GM18868 (cell line): ENCODE measurements around the gene OSBPL5.

ENCODE experiments used
- ATAC-seq: cut with Tn5 transposase; IDR thresholded peaks from one replicate; pipeline ENCODE4 v1.9.1; 2021; ENCODE audit warnings: mild to moderate bottlenecking, moderate library complexity; ENCODE audit not compliant: unreplicated experiment

OSBPL5 gene

DNA sequence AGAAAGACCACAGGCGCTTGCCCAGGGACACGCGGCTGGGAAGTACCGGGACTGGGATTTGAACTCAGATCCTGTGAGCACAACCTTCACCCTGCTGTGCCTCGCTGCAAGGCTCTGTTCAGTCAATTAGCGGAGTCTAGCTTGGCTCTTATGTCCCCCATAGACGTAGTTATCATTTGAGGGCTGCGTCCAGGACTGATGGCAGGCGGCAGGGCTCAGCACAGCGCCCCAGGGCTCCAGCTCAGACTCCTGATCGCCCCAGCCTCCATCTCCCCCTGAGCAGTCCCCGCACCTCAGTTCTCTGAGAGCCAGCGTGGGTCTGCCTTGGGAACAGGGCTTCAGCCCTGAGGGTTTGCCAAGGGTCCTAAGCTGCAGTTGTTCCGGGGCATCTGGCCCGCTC is 33.7 kb upstream of the OSBPL5 start:
- no peak for ATAC-seq

DNA sequence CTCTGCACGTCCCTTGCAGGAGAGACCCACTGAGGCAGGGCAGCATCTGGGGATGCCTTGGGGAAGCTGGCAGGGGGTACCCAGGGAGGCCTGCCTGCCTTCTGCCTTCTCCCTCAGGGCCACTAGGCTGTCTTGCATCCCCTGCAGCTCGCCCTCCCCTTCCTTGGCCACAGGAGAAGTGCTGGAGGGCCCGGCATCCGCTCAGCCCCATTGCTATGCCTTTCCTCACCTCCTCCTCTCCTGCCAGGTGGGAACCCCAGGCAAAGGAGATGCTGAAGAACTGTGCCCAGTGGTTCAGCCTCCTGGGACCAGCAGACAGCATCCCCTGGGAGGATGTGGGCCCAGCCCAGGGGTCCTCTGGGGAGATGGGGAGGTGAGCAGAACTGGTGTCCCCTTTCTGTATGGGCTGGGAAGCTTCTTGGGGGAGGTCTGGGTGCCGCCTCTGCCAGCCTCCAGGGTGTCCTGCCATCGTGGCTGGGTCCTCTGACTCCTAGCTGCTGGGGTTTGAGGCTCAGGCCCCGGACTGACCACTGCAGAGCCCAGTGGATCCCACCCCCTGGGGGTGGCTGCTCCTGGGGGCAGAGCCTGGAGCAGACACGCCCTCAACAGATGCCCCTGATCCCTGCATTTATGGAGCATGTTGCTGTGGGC is 32.9 kb upstream of the OSBPL5 start:
- ATAC-seq: no peak

DNA sequence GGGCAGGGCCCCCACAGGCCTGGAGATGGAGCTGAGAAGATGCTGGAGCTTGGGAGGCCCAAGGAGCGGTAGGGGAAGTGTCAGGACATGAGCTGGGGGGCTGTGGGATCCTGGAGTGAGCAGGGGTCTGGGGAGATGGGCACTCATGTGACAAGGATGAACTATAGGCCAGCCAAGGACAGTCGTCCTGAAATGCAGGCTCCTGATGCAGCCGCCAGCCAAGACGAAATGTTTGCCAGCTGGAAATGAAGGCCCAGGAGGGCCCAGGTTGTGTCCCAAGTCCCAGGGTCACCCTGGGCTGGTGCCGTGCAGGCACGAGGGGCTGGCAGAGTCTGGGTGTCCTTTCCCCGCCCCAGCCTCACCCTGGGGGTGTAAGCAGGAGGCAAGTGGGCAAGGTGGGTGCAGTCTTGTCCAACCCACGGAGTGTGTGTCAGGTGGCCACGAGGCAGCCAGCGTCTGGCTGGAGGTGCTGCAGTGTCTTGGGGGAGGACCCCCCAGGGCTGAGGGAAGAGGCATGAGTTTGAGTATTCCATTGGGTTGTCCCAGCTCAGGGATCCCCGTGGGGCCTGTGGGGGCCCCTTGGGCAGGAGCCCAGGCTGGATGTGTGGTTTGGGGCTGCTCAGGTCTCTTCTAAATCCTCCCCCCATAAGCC is 32.1 kb upstream of the OSBPL5 start:
- ATAC-seq: no peak

DNA sequence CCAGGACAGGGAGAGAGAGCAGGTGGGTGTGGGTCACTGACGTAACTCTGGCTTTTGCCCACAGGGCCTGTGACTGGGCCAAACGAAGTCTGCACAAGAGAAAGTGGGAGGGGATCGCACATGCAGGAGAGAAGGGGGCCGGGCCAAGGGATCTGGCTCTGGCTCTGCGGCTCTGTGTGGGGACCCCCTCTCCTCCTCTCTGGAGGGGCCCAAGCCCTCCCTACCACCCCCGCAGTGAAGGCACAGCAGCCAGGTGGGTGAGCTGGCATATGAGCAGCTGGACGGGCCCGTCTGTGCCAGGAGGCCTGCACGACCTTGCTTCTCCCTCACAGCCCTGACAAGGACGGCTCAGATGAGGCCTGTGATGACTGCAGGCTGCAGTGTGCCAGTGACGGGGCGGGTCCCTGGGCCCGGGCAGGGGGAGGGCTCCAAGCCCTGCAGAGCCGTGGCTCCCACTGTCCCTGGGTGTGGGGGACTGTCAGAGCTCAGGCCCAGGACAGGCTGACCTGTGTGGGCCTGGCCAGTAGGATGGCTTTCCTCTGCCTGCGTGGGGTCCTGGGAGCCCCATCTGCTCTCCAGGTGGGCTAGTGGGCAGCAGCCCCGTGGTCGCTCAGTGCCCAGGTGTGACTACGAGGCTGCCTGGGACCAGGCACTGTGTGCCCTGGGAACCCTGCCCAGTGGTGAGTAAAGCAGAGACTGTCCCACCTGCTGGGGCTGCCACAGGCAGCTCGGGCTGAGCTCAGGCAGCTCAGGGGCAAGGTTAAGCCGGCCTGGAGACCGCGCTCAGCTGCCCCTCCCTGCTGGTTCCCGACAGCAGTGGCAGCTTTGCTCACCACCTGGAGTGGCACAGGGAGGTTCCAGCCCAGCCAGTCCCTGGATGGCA is 31.3 kb upstream of the OSBPL5 start:
- ATAC-seq: no peak

DNA sequence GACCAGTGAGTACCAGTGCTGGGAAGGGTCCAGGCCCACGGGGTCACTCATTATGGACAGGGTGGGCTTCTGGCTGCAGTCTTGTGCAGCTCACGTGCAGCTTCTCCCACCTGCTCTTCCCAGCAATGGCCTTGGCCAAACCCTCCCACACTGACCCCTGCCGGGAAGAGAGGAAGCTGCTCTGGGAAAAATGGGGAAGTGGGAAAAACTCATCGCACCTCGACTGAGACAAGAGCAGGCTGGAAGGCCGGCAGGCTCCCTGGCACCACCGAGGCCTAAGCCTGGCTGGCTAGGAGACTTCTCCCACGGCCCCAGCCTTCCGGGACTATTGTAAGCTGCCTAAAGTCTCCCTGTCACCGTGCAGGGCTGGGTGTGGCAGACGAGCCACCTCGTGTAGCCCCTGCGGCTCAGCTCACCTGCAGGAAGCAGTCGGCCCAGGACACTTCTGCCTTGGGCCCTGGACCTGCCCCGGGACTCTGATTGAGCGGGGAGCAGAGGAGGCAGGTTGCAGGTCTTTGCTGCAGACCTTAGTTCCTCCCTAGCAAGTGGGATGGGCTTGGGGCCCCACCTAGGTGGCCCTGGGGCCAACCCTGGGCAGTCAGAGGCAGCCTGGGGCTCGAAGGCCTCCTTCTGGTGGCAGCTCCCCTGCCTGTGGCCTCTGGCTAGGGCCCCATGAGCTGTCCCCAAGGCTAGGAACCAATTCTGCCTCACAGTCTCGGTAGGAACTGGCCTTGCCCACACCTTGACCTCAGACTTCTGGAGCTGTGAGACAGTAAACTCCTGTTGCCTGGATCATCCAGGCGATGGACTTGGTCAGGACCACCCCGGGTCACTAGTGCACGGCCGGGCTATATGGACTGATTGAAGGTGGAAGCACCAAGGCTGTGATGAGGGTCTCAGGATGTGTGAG is 30.4 kb upstream of the OSBPL5 start:
- ATAC-seq: no peak

DNA sequence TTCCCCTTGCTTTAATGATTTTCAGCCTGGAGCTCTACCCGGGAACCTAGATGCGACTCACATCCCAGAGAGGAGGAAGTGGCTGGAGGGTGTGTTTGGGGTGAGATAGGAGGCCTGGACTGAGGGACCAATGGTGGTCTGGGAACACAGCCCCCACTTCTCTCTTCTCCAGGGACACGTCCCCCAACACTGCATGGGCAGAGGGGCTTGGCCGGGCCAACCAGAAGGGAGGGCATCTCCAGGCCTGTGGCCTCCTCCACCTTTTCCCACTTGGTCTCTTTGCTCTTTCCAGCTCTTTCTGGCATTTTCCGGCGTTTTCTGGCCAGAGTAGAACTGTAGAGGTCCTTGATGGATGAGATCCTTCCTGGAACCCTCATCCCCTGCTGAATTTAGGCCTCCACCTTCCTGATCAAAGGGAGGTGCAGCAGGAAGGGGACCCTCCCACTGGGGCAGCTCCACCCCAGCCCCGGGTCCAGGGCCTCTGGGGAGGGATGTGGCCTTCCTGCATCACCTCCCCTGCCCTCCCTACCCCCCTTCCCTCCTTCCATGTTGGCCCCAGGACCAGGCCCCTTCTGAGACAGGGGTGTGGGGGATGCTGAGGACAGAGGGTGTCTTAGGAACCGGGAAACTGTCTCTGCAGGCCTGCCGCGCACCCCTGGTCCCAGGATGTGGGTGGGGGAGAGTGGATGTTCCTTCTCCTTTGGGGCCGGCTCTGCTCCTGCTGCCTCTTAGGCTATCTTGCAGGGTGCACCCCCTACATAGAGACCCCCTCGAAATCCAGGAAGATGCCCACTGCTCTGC is 29.1 kb upstream of the OSBPL5 start:
- no peak for ATAC-seq

DNA sequence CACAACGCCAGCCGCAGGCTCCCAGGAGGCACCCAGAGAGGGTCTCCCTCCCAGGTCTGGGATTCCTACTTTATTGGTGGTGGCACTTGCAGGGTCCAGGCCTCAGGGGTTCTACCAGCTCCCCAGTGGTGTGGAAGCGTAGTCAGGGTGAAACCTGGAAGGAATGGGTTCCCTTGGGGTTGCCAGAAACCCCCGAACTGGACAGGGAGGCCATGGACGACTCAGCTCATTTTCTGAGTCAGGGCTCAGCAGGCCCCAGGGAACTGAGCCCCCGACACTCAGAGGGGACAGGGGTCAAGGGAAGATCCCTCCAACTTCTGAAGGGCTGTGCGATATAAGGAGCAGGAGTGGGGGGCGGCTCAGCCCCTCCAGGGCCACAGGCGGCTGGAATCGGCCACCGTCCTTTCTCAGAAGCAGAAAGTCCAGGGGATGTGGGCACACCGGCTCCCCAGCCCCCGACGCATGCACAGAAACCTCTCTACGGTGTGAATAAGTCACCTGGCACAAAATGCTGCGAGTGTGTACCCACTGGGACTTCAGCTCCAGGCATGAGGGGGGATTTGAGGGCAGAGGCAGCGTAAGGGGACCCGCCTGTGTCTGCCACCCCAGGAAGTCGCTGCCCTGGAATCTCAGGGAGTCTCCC is 28.4 kb upstream of the OSBPL5 start:
- ATAC-seq: no peak

DNA sequence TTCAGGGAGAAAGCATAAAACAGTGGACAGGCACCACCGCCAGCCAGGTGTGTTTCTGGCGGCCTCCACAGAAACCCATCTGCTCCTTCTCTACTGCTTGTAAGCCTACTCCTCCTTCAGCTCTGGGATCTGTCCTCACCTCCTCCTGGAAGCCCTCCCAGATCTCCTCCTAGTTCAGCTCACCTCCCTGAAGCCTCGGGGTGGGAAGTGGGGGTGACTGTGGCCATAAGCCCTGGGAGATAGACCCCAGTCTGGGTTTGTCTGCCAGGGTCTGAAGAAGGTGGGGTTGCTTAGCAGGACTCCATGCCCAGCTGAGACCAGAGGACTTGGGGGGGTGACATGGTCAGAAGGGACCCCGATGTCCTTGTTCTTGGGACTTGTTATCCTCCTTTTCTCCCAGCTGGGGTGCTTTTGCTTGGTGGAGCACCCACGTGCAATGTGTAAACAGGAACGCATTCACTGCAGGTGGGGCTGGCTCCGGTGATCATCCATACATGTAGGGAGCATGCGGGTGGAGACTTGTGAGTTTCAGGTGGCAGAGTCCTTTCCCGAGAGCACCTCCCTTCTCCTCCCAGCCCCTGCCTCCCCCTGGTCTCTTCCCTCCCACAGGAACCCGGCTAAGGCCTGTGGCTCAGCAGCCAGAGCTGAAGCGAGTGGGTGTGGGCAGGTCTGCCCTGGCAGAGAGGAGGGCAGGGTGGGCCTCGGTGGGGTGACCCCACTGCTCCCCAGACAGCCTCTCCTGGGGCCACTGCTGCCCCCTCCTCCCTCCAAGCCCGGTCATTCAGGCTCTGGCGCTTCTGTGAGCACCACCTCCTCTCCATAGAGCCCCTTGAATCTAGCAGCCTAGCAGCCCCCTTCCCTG is 27.6 kb upstream of the OSBPL5 start:
- no peak for ATAC-seq

DNA sequence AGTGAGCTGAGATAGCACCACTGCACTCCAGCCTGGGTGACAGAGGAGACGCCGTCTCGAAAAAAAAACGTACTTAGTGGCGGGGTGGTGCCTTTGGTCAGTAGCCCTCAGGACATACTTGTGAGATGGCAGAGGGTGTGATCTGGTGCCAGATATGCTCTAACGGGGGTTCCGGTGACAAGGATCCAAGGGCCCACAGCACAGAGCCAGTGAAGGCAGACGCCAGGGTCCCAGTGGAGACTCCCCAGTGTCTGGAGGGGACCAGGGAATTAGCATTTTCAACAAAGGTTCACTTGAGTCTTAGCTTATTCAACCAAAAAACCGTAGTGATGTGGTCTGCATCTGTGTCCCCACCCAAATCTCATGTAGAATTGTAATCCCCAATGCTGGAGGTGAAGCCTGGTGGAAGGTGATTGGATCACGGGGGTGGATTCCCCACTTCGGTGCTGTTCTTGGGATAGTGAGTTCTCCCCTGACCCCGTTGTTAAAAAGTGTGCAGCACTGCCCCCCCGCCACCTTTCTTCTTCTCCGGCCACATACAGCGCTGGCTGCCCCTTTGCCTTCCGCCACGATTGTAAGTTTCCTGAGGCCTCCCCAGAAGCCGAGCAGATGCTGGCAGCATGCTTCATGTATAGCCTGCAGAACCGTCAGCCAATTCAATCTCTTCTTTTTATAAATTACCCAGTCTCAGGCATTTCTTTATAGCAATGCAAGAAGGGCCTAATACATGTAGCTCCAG is 26.6 kb upstream of the OSBPL5 start:
- ATAC-seq: no peak

DNA sequence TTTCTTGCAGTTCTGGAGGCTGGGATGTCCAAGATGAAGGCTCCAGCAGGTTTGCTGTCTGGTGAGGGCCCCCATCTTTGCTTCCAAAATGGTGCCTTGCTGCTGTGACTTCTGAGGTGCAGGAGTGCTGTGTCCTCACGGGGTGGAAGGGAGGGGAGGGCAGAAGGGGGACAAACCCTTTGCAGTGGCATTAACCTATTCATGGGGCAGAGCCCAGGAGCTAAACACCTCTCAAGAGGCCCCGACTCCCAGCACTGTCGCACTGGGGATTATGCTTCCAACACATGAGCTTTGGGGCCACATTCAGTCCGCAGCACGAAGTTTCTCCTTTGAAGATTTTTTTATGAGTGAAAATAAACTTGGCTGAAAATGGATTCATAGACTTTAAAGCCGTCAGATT is 25.5 kb upstream of the OSBPL5 start:
- no peak for ATAC-seq

DNA sequence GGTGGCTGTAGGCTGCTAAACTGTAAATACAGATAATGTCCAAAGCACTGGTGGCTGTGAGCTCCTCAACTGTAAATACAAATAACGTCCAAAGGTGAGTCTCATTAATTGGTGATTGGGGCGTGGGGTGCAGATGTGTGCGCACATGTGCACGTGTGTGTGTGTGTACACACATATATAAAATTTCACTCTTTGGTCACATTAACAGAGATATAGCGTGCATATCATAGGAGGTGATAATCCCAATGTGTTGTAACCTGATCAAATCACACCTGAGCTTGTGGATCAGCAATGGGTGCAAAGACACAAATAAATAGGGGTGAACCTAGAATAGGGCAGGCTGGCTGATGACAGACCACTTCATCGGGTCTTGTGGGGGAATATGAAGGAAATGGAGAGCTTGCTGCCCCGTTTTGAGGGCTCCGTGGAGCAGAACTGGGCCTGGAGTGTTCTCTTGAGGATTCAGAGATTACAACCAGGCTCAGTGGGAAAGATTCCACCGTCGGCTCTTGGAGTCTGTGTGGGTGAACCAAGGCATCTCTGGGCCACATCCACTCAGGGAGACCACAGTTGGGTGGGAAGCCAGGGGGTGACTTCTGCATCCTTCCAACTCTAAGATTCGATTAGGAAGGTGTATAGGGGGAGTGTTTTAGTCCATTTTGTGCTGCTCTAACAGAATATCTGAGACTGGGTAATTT is 24.9 kb upstream of the OSBPL5 start:
- ATAC-seq: no peak

DNA sequence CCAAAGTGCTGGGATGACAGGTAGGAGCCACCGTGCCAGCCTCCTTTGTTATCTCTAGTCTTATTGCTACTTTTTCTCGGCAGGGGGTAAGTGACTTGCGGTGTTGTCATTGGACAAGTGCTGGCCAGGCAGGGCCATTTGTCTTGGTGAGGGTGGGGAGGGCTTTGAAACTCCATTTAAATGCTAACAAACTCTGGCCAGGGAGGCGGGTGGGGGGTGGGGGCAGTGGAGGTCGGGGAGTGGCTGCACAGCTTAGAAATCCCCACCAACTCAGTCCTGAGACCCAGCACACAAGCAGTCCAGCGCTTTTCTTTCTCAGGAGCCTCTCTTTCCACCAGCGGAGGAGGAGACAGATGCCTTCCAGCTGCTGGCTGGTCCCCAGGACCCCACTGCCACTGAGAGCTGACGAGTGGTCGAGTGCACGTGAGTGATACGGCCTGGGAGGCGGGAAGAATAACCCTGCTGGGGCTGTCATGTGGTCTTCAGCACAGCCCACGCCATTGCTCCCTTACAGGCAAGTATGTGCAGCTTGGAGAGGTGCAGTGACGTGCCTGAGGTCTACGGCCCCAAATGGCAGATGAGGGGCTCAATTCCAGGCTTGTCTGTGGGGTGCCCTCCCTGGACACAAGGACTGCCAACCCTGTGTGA is 24.2 kb upstream of the OSBPL5 start:
- ATAC-seq: no peak

DNA sequence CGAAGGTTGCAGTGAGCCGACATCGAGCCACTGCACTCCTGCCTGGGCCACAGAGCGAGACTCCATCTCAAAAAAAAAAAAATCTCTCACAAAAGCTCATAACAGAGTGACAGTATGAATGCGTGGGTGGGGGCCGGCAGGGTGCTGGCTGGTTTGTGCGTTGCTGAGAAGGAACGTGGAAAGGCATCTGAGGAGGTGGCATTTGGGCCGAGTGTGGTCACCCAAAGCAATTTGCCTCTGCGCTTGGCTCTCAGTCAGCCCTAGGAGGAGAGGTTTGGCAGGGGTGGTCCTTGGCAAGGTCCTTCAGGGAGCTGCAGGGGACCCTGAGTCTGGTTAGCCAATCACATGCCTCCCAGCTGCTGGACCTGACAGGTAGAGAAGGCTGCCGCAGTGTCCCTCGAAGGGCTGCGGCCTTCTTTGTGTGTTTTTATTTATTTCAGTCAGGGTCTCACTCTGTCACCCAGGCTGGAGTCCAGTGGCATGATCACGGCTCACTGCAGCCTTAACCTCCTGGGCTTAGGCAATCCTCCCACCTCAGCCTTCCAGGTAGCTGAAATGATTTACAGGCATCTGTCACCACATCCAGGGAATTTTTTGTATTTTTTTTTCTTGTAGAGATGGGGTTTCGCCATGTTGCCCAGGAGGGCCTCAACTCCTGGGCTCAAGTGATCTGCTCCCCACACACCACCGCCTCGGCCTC is 23.5 kb upstream of the OSBPL5 start:
- no peak for ATAC-seq

DNA sequence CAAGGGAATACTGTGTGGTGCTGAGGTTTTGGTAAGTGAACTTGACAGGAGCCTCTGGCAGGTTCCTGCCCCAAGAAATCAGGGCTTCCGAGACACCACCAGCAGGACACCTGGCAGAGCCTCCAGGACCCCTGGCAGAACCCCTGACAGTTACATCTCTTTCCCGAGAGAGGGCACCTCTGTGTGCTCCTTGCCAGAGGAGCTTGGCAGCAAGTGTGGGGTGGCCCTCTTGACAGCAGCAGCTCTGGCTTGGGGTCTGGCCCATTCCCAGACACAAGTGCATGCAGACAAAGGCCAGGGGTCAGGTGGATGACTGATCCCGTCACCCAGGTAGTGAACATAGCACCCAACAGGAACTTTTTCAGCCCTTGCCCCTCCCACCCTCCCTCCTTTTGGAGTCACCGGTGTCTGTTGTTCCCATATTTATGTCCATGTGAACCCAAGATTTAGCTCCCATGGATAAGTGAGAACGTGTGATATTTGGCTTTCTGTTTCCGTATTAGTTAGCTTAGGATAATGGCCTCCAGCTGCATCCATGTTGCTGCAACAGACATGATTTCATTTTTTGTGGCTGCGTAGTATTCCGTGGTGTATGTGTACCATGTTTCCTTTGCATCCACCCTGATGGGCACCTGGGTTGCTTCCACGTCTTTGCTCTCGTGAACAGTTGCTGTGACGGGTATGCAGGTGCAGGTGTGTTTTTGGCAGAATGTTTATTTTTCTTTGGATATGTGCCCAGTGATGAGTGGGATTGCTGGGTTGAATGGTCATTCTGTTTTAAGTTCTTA is 21.2 kb upstream of the OSBPL5 start:
- no peak for ATAC-seq

DNA sequence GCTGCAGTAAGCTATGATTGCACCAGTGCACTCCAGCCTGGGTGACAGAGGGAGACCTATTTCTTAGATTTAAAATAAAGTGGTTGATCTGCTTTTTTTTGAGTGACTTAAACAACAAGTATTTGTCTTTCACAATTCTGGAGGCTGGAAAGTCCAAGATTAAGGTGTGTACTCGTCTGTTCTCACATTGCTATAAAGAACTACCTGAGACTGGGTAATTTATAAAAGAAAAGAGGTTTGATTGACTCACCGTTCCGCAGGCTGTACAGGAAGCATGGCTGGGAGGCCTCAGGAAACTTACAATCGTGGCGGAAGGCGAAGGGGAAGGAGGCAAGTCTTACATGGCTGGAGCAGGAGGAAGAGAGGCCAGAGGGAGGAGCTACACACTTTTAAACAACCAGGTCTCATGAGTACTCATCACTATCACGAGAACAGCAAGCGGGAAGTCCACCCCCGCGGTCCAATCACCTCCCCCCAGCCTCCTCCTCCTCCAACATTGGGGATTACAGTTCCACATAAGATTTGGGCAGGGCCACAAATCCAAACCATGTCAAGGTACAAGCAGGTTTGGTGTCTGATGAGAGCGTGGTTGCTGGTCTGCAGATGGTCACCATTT is 19.7 kb upstream of the OSBPL5 start:
- ATAC-seq: no peak
